Fibroblast of the aortic adventitia (primary cell): ENCODE data around the gene FRMD6. TPM values are rescaled to one million over a fixed set of nuclear protein-coding genes. Genes with fewer than 3 reads are reported as not detected.

Experiments used
- DNase-seq: peaks from one replicate; pipeline ENCODE4 v3.0.0-alpha.2; 2010; ENCODE audit warnings: low read depth
- H3K4me3 ChIP-seq: 2 replicates; pipeline ENCODE4 v1.5.1; 2011; ENCODE audit warnings: low read depth, mild to moderate bottlenecking, control low read depth, low read length, moderate library complexity
- CTCF ChIP-seq: IDR thresholded peaks from 2 replicates; pipeline ENCODE4 v1.5.1; 2011; ENCODE audit warnings: mild to moderate bottlenecking, low read length, control low read depth, inconsistent platforms; ENCODE audit not compliant: insufficient read depth
- total RNA-seq: library from RNA; depleted of rRNA; stranded (reverse); fragments of >200 nt; gene quantifications from 2 replicates; pipeline ENCODE4 v1.2.3, GENCODE V29; 2012; ENCODE audit warnings: low replicate concordance

The FRMD6 gene
- total RNA-seq, 1 donor, result 257 TPM

GRCh38 chr14:51609251-51609954, 42.3 kb upstream of the FRMD6 start:
- no peak for DNase-seq
- TF ChIP-seq CTCF, result no peak
- H3K4me3 ChIP-seq, result no peak overlapping the region

GRCh38 chr14:51609955-51610283, 41.8 kb upstream of the FRMD6 start:
- no peak overlapping the region for H3K4me3 ChIP-seq
- no peak for DNase-seq
- no peak for TF ChIP-seq CTCF

- no peak overlapping the region for H3K4me3 ChIP-seq
- TF ChIP-seq CTCF, result no peak
- peak; percentile 68 for DNase-seq
These were observed 40.9 kb upstream of the FRMD6 start for GRCh38 chr14:51610771-51611170.

GRCh38 chr14:51612449-51612848, 39.3 kb upstream of the FRMD6 start:
- no peak overlapping the region for H3K4me3 ChIP-seq
- no peak for TF ChIP-seq CTCF
- DNase-seq, result no peak

- TF ChIP-seq CTCF, result no peak
- no peak overlapping the region for H3K4me3 ChIP-seq
- DNase-seq, result no peak
These were observed 38.3 kb upstream of the FRMD6 start for GRCh38 chr14:51613416-51613815.

- no peak overlapping the region for H3K4me3 ChIP-seq
- no peak for TF ChIP-seq CTCF
- DNase-seq, result no peak
These were observed 37.0 kb upstream of the FRMD6 start for GRCh38 chr14:51614707-51615106.

GRCh38 chr14:51616256-51616655, 35.5 kb upstream of the FRMD6 start:
- TF ChIP-seq CTCF, result no peak
- no peak overlapping the region for H3K4me3 ChIP-seq
- DNase-seq, result no peak
